GM12892 (cell line): ENCODE results near the gene PPIL1.

ENCODE experiments used
- POLR2A ChIP-seq: IDR thresholded peaks from 2 replicates; pipeline ENCODE4 v1.6.1; 2011; ENCODE audit warnings: low read depth, low read length, control low read depth
- POLR2AphosphoS5 ChIP-seq: IDR thresholded peaks from 2 replicates; pipeline ENCODE4 v1.6.1; 2011; ENCODE audit warnings: low read depth, low read length, control low read depth

- TF ChIP-seq POLR2A = no peak
- TF ChIP-seq POLR2AphosphoS5 = no peak
These were observed 10.7 kb downstream of the PPIL1 start for GRCh38 chr6:36863670-36864540.
